ENCODE data around the gene EMC8. TPM values are rescaled to one million over a fixed set of nuclear protein-coding genes. Genes with fewer than 3 reads are reported as not detected.

Gene EMC8
- total RNA-seq, 4 donors from 2014 or later, result 23.4 to 32.5 (median 26.8) TPM

- no peak for ATAC-seq
- H3K4me1 ChIP-seq, result peaks cover 0 to 8% (median 0%) of the 10 kb centered on the region in 3 donors
- no peak overlapping the region for H3K27ac ChIP-seq
- H3K9me3 ChIP-seq, result no peaks in the 10 kb centered on the region
- no peak for TF ChIP-seq POLR2A (IDR thresholded peaks at IDR 0.05)
- no peak for TF ChIP-seq EP300 (IDR thresholded peaks at IDR 0.05)
- TF ChIP-seq, protein P1, sequence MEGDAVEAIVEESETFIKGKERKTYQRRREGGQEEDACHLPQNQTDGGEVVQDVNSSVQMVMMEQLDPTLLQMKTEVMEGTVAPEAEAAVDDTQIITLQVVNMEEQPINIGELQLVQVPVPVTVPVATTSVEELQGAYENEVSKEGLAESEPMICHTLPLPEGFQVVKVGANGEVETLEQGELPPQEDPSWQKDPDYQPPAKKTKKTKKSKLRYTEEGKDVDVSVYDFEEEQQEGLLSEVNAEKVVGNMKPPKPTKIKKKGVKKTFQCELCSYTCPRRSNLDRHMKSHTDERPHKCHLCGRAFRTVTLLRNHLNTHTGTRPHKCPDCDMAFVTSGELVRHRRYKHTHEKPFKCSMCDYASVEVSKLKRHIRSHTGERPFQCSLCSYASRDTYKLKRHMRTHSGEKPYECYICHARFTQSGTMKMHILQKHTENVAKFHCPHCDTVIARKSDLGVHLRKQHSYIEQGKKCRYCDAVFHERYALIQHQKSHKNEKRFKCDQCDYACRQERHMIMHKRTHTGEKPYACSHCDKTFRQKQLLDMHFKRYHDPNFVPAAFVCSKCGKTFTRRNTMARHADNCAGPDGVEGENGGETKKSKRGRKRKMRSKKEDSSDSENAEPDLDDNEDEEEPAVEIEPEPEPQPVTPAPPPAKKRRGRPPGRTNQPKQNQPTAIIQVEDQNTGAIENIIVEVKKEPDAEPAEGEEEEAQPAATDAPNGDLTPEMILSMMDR (IDR thresholded peaks at IDR 0.05), result no peak
- no peak for TF ChIP-seq POLR2AphosphoS5 (IDR thresholded peaks at IDR 0.05)
- H3K4me3 ChIP-seq, result no peak overlapping the region
- H3K27me3 ChIP-seq, result peaks cover 55% of the 10 kb centered on the region
- H3K36me3 ChIP-seq, result no peaks in the 10 kb centered on the region
- WGBS, 2 donors (ENCODE audit: low coverage in 1 of 2), result no CpG with 5 or more reads among the region's 21 CpGs
Measured at GRCh38 chr16:85835227-85835751, 35.9 kb upstream of the EMC8 start.

- Histone ChIP-seq H3K9me3 (no peaks in the 10 kb centered on the region), H3K27ac (no peak overlapping the region), H3K4me1 (peaks cover 0 to 8% (median 0%) of the 10 kb centered on the region in 3 donors), H3K36me3 (no peaks in the 10 kb centered on the region), H3K27me3 (peaks cover 51% of the 10 kb centered on the region), H3K4me3 (no peak overlapping the region)
- 85% methylated on average over 4 of the region's 5 CpGs; no CpG with 5 or more reads in 1 of the 2 donors for WGBS, 2 donors (ENCODE audit: low coverage in 1 of 2)
- no peak for ATAC-seq
- no peak for TF ChIP-seq POLR2AphosphoS5 (IDR thresholded peaks at IDR 0.05)
- TF ChIP-seq EP300 (IDR thresholded peaks at IDR 0.05), result no peak
- TF ChIP-seq POLR2A (IDR thresholded peaks at IDR 0.05), result no peak
- TF ChIP-seq, protein P1 (IDR thresholded peaks at IDR 0.05), result no peak
Measured at GRCh38 chr16:85834741-85835140, 35.4 kb upstream of the EMC8 start.

- H3K27me3 ChIP-seq, result peaks cover 38% of the 10 kb centered on the region
- no peak for ATAC-seq
Measured at GRCh38 chr16:85833219-85833920, 34.0 kb upstream of the EMC8 start.

DNA sequence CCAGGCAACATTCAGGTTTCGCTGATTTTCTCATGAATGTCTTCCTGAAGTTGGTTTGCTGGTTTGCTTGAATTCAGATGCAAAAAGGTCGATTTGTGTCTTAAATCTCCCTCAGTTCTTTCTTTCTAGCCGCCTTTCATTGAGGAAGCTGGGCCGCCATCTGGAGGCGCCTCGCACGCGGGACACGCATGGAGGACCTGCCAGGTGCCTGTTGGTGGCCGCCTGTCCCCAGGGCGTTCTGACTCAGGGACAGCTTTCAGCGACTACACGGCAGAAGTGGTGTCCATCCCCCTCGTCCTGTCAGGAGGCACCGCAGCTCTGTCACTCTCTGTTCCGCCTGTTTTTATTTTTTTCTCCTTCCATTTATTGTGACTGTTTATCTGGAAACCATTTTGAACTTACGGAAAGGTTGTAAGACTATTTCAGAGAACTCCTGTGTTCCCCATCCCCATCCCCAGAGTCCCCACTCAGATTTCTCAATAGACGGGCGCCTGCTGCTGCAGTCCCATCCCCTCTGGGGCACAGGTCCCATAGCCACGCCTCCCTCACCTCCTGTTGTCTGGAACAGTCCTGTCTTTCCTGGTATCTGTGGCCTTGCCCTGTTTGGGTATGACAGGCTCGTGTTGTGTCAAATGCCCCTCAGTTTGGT, 33.4 kb upstream of the EMC8 start:
- no peak for ATAC-seq
- H3K27ac ChIP-seq, result no peak overlapping the region
- H3K9me3 ChIP-seq, result no peaks in the 10 kb centered on the region
- no peak overlapping the region for H3K4me3 ChIP-seq
- TF ChIP-seq POLR2A (IDR thresholded peaks at IDR 0.05), result no peak
- no peaks in the 10 kb centered on the region for H3K36me3 ChIP-seq
- H3K27me3 ChIP-seq, result peaks cover 31% of the 10 kb centered on the region
- 73 to 83% methylated on average over 10 to 17 of the region's 21 CpGs for WGBS, 2 donors (ENCODE audit: low coverage in 1 of 2)
- H3K4me1 ChIP-seq, result peaks cover 0 to 17% (median 0%) of the 10 kb centered on the region in 3 donors

More at GRCh38 chr16:85833219-85833920, 34.0 kb upstream of the EMC8 start:
- no peaks in the 10 kb centered on the region for H3K9me3 ChIP-seq
- peaks cover 0 to 10% (median 0%) of the 10 kb centered on the region in 3 donors for H3K4me1 ChIP-seq
- TF ChIP-seq EP300 (IDR thresholded peaks at IDR 0.05), result no peak
- no peak for TF ChIP-seq POLR2A (IDR thresholded peaks at IDR 0.05)
- TF ChIP-seq POLR2AphosphoS5 (IDR thresholded peaks at IDR 0.05), result no peak
- TF ChIP-seq, protein P1 (IDR thresholded peaks at IDR 0.05), result no peak
- no peaks in the 10 kb centered on the region for H3K36me3 ChIP-seq
- WGBS, 2 donors (ENCODE audit: low coverage in 1 of 2), result 40% methylated on average over 1 of the region's 22 CpGs; no CpG with 5 or more reads in 1 of the 2 donors
- no peak overlapping the region for H3K4me3 ChIP-seq
- H3K27ac ChIP-seq, result no peak overlapping the region

DNA sequence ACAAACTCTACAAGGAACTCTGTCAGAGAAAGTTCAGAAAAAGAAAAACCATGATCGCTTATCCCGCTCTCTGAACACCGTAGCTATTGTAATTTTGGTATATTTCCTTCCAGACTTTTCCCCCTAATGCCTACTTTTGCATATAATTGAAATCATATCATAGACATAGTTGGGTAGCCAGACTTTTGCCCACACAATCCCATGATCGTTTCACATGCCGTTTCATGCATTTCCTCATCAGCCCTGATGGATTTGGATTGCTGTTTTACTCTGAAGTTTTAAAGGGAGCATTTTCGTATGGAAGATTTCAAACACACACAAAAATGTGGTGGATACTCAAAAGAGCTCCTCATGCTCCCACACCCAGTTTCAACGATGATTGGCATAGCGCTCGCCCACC, 31.5 kb upstream of the EMC8 start:
- TF ChIP-seq POLR2AphosphoS5 (IDR thresholded peaks at IDR 0.05) (no peak), POLR2A (IDR thresholded peaks at IDR 0.05) (no peak), EP300 (IDR thresholded peaks at IDR 0.05) (no peak)
- TF ChIP-seq, protein P1 (IDR thresholded peaks at IDR 0.05), result no peak
- Histone ChIP-seq H3K36me3 (no peaks in the 10 kb centered on the region), H3K27me3 (peaks cover 12% of the 10 kb centered on the region), H3K27ac (no peak overlapping the region), H3K4me3 (no peak overlapping the region), H3K4me1 (peaks cover 0 to 22% (median 0%) of the 10 kb centered on the region in 3 donors), H3K9me3 (no peaks in the 10 kb centered on the region)
- 79 to 82% methylated on average over 7 to 8 of the region's 9 CpGs for WGBS, 2 donors (ENCODE audit: low coverage in 1 of 2)
- ATAC-seq, result no peak

Measured in gastroesophageal sphincter (tissue), 4 donors.